Mammary epithelial cell (primary cell): ENCODE measurements around the gene OSBPL7.

ENCODE experiments used
- CTCF ChIP-seq, 2 donors: IDR thresholded peaks in 1 of 2; conservative IDR thresholded peaks in 1 of 2; 2 replicates each; pipeline ENCODE4 v1.5.1; 2011 to 2012; ENCODE audit warnings: inconsistent platforms in 2 of 2, low read length in 2 of 2, mild to moderate bottlenecking in 2 of 2, control low read depth in 1 of 2, low read depth in 1 of 2; ENCODE audit not compliant: insufficient read depth in 1 of 2; ENCODE audit errors: extremely low read depth in 1 of 2
- EZH2 ChIP-seq: IDR thresholded peaks from 2 replicates; pipeline ENCODE4 v1.6.1; 2012; ENCODE audit warnings: low read length, inconsistent platforms, borderline replicate concordance

- TF ChIP-seq CTCF (conservative IDR thresholded peaks at IDR 0.05 in 1 of 2, IDR thresholded peaks at IDR 0.05 in 1 of 2; ENCODE audit: extremely low read depth in 1 of 2, insufficient read depth in 1 of 2, low read depth in 1 of 2, low read length in 2 of 2), result no peak
- no peak for TF ChIP-seq EZH2
Observed at GRCh38 chr17:47800686-47801085, 20.9 kb downstream of the OSBPL7 start.
